A549 (cell line): ENCODE data around the gene RGS17.

Experiments
- CEBPB ChIP-seq, 2 experiments: fragments of >200 bp in 1 of 2; sonication (Bioruptor Twin) in 1 of 2; formaldehyde crosslinking in 1 of 2; IDR thresholded peaks; 2 replicates each; pipeline ENCODE4 v1.6.1; 2012 to 2016
- POLR2A ChIP-seq: IDR thresholded peaks from 2 replicates; pipeline ENCODE4 v1.6.1; 2012; ENCODE audit warnings: mild to moderate bottlenecking, low read length
- RAD21 ChIP-seq, 2 experiments: fragments of >200 bp in 1 of 2; sonication (Bioruptor Twin) in 1 of 2; formaldehyde crosslinking in 1 of 2; IDR thresholded peaks in 1 of 2; conservative IDR thresholded peaks in 1 of 2; 2 replicates in 1 of 2; 3 replicates in 1 of 2; pipeline ENCODE4 v1.6.1; 2012 to 2018; ENCODE audit warnings: inconsistent platforms in 1 of 2
- RFX5 ChIP-seq: fragments of 450-650 bp; IDR thresholded peaks from 2 replicates; pipeline ENCODE4 v1.7.1; 2014; ENCODE audit warnings: antibody characterized with exemption, mild to moderate bottlenecking, moderate library complexity
- TP53 ChIP-seq: fragments of 250-450 bp; sonication (Bioruptor Pico); IDR thresholded peaks from 2 replicates; pipeline ENCODE4 v1.5.0; 2021; ENCODE audit warnings: mild to moderate bottlenecking, moderate library complexity
- ZFP36 ChIP-seq: fragments of 450-650 bp; IDR thresholded peaks from 2 replicates; pipeline ENCODE4 v1.6.1; 2014; ENCODE audit warnings: borderline replicate concordance; ENCODE audit not compliant: partially characterized antibody
- ZSCAN20 ChIP-seq: fragments of 250-450 bp; sonication (Bioruptor Pico); IDR thresholded peaks from 2 replicates; pipeline ENCODE4 v1.8.0; 2022; ENCODE audit warnings: mild to moderate bottlenecking, moderate library complexity
- TF ChIP-seq, protein P1 (sequence below): IDR thresholded peaks from 2 replicates; pipeline ENCODE4 v1.6.1; 2012
- TF ChIP-seq, protein P2 (sequence below): fragments of >200 bp; sonication (Bioruptor Twin); formaldehyde crosslinking; IDR thresholded peaks from 3 replicates; pipeline ENCODE4 v1.5.1; 2016

DNA sequence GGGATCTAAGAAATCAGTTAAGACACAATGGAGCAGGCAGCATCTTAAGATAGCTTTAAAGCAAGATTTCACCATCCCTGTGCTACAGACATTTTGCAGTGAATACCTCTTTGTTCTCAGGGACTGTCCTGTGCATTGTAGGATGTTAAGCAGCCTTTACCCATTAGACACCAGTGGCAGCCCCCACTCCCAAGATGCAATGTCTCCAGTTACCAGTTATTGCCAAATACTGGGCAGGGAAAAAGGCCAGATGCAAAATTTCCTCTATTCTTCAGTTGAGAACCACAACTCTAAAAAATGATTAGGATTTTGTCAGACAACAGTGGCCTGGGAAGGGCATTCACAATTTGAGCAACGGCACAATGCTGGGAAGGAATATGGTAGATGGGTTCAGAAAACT is 154.3 kb downstream of the RGS17 start:
- no peak for TF ChIP-seq POLR2A
- TF ChIP-seq, protein P1, sequence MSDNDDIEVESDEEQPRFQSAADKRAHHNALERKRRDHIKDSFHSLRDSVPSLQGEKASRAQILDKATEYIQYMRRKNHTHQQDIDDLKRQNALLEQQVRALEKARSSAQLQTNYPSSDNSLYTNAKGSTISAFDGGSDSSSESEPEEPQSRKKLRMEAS = no peak
- TF ChIP-seq, protein P2, sequence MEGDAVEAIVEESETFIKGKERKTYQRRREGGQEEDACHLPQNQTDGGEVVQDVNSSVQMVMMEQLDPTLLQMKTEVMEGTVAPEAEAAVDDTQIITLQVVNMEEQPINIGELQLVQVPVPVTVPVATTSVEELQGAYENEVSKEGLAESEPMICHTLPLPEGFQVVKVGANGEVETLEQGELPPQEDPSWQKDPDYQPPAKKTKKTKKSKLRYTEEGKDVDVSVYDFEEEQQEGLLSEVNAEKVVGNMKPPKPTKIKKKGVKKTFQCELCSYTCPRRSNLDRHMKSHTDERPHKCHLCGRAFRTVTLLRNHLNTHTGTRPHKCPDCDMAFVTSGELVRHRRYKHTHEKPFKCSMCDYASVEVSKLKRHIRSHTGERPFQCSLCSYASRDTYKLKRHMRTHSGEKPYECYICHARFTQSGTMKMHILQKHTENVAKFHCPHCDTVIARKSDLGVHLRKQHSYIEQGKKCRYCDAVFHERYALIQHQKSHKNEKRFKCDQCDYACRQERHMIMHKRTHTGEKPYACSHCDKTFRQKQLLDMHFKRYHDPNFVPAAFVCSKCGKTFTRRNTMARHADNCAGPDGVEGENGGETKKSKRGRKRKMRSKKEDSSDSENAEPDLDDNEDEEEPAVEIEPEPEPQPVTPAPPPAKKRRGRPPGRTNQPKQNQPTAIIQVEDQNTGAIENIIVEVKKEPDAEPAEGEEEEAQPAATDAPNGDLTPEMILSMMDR = no peak
- no peak for TF ChIP-seq RAD21 (conservative IDR thresholded peaks at IDR 0.05 in 1 of 2, IDR thresholded peaks at IDR 0.05 in 1 of 2)
- TF ChIP-seq TP53 (CRISPR knock-in tag) = no peak
- TF ChIP-seq ZFP36 = no peak
- TF ChIP-seq RFX5 = no peak
- TF ChIP-seq CEBPB (IDR thresholded peaks at IDR 0.05) = no peak
- no peak for TF ChIP-seq ZSCAN20 (CRISPR knock-in tag)
